ENCODE results near the gene MAD1L1.

MAD1L1 gene

DNA sequence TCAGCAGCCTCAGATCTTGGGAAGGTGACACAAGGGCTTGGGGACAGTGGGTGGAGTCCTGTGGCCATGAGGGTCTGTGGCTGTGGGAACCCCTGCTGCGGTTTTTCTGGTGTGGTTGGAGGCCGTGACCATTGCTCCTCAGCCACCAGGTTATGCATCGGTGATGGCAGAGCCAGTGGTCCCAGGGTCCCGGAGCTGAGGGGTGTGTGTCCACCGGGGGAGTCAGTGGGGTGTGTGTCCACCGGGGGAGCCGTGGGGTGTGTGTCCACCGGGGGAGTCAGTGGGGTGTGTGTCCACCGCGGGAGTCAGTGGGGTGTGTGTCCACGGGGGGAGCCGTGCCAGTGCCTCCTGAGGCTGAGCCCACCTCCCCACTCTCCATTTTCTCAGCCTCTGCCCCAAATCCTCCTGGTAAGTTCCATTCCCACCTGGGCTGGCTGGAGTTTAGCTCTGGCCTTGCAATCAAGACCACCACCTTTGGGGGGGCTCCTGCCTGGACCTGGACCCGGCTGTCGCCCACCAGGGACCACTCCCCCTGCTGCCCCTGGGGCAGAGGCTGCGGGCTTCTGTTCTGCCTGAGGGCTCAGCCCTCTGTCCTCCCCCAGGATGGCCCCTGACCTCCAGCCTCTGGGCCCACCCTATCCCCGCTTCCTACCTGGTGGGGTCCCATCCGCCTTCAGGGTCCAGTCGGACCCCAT, 419.2 kb downstream of the MAD1L1 start:
- no peak for DNase-seq (ENCODE audit: low read depth, low spot score)
- H3K4me3 ChIP-seq (ENCODE audit: low read length): no peak overlapping the region

DNA sequence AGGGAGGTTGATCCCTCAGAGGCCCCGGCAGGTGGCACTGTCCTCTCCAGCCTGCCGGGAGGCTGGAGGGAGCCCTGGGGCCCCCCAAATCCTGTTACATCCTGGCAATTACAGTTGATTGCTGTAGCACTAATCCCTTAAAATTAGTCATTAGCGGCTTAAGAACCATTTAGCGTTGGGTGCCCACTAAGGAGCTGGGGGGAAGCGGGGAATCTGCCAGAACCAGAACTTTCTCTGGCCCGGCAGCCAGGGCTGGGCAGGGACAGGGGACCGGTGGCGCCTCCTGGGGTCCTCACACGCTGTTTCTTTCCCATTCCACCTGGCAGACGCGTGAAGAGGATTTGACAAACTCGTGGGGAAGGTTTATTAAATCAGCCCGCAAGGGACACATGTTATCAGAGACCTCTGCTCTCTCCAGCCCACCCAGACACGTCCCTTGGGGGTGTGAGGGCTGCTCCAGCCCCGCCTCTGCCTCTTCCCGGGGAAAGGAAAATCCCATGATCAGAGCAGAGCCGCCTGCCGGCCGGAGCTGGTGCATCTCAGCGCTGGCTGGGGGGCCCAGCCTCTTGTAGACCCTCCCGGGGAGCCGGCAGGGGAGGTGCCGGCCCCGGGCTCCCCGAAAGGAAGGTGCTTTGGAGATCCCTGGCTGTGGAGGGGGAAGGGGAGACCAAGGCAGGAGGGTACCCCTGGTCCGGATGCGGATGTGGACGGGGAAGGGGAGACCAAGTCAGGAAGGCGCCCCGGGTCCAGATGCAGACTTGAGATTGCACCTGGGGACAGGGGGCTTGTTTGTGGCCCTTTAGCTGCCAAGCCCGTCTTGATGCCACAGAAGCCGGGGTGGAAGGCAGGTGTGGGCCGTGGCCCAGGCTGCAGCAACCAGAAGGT, 420.0 kb downstream of the MAD1L1 start:
- no peak overlapping the region for H3K4me3 ChIP-seq (ENCODE audit: low read length)

DNA sequence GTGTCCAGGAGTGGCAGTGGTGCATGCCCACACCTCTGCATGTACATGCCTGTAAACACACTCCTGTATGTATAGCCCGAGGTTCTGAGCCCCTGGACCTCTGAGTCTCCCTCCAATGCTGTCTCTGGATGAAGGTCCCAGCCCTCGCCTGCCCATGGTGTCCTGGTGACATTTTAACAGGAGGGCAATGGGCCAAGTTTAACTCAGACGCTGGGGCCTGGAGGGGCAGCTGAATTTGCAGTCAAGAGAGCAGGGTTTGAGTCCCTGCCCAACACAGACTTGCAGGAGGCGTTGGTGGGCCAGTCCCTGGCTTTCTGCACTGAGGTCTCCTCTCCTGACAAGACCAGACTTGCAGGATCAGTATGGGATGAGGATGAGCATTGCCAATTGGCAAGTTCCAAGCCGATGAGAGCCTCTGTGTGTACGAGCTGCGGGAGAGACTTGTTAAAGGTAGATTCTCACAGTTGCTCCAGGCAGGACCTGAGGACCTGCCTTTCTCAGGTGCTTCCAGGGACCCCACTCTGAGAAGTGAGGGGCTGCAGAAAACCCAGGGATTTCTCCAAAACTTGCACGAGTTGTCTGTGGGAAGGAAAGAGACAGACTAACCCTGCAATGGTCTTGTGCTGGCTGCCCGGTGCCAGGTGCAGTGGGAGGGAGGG, 420.8 kb downstream of the MAD1L1 start:
- no peak for DNase-seq (ENCODE audit: low read depth, low spot score)
- no peak overlapping the region for H3K4me3 ChIP-seq (ENCODE audit: low read length)

More for the DNA sequence above, 420.0 kb downstream of the MAD1L1 start:
- DNase-seq (ENCODE audit: low read depth, low spot score): no peak

DNA sequence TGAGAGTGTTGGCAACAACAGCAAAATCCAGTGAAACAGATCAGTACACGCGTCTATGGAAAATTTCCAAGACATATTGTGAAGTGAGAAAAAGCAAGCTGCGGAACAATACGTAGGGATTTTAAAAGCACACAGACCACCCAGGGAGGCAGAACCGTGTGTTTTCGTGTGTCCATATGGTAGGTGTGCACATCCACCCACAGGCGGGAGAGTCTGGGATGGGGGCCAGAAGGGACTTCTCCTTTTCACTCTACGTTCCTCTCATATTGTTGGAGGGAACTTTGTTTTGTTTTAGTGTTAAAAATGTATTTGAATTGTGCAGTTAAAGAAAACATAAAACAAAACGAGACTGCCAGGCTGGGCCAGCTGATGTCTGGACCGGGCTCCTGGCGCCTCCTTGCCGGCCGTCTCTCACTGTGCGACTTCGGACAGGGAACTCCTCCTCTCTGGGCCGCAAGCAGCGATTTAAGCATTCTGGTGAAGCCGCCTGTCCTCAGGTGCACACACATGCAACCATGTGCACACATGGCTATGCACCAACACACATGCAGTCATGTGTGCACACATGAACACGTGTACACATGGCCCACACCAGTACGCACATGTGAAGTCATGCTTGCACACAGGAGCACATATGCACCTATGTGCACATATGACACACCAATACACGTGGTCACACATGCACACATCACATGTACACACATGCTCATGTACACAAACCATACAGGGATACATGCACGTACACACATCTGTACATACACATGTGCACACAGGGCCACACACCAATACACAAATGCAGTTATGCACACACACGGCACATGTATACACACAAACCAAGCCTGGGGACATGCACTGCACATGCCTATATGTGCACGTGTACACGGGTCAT, 421.5 kb downstream of the MAD1L1 start:
- DNase-seq (ENCODE audit: low read depth, low spot score): no peak
- H3K4me3 ChIP-seq (ENCODE audit: low read length): no peak overlapping the region

DNA sequence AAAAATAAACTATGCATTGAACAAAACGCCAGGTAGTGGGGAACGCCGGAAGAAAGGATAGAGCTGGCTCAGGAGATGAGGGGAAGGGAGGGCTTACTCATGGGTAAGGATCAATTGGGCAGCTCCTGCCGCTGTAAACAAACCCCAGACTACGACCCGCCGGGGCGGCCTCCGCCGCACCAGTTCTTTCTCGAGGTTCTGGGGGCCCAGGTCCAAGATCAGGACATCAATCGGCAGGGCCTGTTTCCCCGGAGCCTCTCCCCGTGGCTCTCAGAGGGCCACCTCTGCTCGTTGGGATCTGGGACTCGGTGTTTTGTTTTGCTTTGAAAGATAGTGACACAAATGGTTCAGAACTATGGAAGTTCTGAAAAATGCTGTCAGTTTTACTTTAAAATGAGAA, 422.2 kb downstream of the MAD1L1 start:
- no peak for DNase-seq (ENCODE audit: low read depth, low spot score)
- H3K4me3 ChIP-seq (ENCODE audit: low read length): no peak overlapping the region

DNA sequence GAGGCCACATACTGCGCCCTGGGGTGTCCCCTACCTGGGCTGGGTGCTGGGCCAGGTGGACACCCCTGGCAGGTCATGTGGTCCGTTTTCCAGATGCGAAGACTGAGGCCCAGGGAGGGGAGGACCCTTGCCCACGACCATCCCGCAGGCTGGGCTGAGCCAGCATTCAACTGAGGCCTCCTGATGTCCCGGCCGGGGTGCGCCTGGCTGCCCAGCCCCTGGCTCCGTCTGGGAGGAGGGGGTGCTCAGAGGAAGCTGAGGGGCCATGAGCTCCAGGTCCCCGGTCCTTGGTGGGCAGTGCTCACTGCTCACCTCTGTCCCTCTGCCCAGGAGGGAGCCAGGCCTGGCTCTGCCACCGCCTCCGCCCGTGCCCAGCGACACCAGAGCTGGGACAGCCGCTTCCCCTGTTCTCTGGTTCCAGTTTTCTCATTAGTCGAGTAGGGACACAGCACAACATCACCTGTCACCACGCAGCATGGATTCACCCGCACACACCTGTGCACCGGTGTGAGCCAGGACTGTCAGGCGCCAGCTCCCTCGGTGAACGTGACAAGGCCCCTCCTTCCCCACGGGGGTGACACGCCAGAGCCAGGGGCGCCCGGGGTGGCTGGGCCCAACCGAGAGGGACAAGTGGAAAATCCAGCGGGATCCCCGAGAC, 423.0 kb downstream of the MAD1L1 start:
- DNase-seq (ENCODE audit: low read depth, low spot score): no peak

DNA sequence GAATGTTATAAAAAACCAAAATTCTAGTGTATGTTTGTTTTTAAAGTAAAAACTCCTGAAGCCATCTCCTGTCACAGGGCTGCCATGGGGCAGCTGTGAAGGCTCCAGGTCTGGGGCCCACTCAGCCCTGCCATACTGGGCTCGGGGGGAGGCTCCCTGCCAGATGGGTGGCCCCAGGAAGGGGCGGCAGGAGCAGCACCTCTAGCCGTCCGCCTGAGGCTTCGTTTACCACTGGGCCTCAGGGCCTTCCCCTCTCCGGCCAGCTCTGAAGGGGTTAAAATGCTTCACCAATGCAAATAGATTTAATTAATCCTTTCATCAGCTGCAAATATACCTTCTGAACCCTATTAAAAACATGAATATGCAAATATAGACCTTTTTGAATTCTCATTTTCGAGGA, 423.7 kb downstream of the MAD1L1 start:
- H3K4me3 ChIP-seq (ENCODE audit: low read length): no peak overlapping the region
- DNase-seq (ENCODE audit: low read depth, low spot score): no peak

More for the DNA sequence above, 423.0 kb downstream of the MAD1L1 start:
- H3K4me3 ChIP-seq (ENCODE audit: low read length): no peak overlapping the region

DNA sequence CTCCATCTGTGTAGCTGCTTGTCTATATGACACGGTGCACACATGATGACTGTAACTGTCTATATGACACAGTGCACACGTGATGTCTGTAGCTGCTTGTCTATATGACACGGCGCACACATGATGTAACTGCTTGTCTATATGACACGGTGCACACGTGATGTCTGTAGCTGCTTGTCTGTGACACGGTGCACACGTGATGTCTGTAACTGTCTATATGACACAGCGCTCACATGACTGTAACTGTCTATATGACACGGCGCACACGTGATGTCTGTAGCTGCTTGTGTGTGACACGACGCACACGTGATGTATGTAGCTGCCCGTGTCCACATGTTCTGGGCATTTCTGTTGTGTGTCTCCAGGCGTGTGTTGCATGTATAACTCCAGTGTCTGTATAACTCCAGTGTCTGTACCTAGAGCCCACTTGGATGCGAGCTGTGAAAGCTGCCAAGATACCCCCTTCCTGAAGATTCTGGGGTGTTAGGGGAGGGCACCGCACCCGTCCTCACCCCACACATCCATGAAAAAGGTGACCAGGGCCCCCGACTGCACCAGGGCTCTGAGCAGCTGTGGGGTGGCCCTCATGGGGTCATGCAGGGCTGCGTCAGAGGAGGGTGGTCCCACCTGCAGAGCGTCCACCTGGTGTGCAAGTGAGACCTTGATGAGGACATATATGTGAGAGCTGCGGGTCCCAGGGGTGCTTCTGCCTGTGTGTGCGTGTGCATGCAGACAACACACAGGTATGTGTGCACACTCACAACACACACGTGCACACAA, 424.7 kb downstream of the MAD1L1 start:
- no peak for DNase-seq (ENCODE audit: low read depth, low spot score)
- H3K4me3 ChIP-seq (ENCODE audit: low read length): no peak overlapping the region

DNA sequence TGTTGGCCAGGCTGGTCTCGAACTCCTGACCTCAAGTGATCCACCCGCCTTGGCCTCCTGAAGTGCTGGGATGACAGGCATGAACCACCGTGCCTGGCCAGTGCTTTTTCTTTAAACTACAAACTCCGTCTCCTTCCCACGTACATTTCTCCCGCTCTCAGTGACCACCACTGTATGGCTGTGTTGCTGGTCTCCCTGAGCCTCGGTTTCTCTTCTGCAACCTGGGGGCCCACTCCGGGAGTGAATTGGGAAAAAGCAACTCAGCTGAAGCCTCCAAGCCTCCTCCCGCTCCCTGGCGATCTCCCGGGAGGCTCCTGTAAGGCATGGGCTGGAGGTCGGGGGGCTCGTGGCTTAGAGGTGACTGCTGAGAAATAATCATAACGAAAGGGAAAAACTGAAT, 426.4 kb downstream of the MAD1L1 start:
- no peak for DNase-seq (ENCODE audit: low read depth, low spot score)

DNA sequence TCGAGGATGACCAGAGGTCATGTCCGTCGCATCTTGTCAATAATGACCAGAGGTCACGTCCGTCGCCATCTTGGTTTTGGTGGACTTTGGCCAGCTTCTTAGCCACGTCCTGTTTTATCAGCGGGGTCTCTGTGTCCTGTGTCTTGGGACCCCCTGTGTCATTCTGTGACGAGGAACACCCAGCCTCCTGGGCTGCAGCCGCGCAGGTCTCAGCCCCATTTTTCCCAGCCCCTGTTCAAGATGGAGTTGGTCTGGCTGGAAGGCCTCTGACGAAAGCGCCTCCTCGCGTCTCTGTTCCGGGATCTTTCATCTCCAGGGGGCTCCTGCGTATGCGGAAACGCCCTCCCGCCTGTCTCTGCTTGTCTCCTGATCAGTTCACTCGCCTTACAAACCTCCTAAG, 428.4 kb downstream of the MAD1L1 start:
- H3K4me3 ChIP-seq (ENCODE audit: low read length): no peak overlapping the region
- no peak for DNase-seq (ENCODE audit: low read depth, low spot score)

More for the DNA sequence above, 426.4 kb downstream of the MAD1L1 start:
- no peak overlapping the region for H3K4me3 ChIP-seq (ENCODE audit: low read length)

DNA sequence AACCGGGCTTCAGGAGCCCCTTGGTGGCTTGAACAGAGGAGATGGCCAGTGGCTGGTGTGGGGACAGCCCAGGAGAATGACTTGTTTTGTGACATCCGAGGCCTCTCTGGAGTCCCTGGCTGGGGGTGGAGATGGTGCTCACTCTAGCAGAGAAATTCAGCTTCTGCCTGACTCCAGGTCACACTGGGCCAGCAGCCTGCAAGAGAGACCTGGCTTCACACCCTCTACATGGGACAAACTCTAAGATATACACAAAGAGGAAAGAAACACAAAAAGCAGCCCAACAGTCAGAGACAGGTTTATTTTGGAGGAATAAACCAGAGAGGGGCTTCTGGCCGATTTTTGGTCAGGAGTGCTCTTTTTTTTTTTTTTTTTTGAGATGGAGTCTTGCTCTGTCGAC, 429.8 kb downstream of the MAD1L1 start:
- DNase-seq (ENCODE audit: low read depth, low spot score): no peak

DNA sequence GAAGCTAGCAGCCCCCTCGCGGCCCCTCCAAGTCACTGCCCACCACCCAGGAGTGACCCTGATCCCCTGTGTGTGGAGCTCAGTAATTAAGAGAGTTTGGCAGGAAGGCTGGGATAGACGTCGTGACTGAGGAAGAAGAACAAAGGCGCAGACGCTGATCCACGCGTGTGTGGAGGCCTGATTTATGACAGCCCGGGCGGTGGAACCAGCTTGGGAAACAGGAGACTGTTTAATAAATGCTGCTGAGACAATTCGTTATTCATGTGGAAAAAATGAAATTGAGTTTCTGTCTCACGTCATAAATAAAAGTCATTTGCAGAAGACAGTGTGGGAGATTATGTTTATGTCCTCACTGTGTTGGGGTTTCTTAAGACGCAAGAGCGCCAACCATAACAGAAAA, 431.8 kb downstream of the MAD1L1 start:
- no peak for DNase-seq (ENCODE audit: low read depth, low spot score)
- H3K4me3 ChIP-seq (ENCODE audit: low read length): no peak overlapping the region

More for the DNA sequence above, 429.8 kb downstream of the MAD1L1 start:
- no peak overlapping the region for H3K4me3 ChIP-seq (ENCODE audit: low read length)

DNA sequence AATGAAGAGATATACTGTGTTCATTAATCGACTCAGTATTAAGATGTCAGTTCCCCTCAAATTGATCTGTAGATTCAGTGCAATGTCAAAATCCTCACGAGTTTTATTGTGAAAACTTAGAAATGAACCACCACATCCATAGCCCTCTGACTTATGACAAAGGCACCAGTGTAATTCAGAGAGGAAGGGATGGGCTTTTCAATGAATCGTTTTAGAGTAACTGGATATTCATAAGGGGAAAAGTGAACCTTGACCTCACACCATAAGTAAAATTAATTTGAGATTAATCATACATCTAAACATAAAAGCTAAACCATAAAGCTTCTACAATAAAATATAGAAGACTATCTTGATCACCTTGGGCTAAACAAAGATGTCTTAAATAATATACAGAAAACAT, 434.6 kb downstream of the MAD1L1 start:
- DNase-seq (ENCODE audit: low read depth, low spot score): no peak
- H3K4me3 ChIP-seq (ENCODE audit: low read length): no peak overlapping the region

DNA sequence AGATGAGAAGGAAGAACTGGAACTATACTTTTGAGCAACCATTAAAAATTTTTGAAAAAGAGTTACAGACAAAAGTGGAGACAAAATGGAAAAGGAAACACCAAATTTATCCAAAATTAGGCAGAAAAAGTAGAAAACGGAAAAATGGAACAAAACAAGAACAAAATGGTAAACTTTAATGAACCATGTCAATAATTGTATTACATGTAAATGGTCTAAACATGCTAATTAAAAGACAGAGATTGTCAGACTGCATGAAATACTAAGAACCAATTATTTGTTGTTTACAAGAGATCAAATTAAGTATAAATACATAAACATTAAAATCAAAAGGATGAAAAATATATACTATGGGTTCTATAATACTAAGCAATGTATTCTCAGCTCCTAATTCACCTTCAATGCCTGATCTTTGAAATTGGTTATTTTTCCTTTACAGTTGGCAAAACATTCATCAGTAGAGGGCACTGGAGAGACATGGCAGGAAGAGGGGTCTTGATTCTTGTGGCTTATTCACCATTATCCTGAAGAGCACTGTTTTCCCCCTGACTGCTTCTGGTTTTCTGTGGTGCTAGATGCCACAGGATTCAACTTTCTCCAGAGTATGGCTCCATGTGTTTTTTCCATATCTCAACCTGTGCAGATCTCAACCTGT, 437.7 kb downstream of the MAD1L1 start:
- DNase-seq (ENCODE audit: low read depth, low spot score): peak; percentile 8
- no peak overlapping the region for H3K4me3 ChIP-seq (ENCODE audit: low read length)

DNA sequence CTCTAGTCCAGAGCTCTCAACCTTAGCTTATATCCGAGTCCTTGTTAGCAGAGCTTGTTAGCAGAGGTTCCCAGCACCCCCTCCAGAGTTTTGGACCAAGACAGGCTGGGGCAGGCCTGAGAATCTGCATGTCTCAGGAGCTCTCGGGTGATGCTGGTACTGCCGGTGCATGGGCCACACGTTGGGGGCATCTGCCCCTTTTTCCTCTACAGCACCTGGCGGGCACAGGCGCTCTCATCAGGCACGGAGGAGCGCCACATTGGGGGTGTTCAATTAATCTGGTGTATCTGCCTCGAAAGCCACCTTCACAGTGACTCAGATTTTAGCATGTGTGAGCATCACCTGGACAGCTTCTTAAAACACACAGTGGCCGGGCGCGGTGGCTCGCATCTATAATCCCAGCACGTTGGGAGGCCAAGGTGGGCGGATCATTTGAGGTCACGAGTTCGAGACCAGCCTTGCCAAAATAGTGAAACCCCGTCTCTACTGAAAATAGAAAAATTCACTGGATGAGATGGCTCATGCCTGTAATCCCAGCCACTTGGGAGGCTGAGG, 445.0 kb downstream of the MAD1L1 start:
- no peak overlapping the region for H3K4me3 ChIP-seq (ENCODE audit: low read length)
- DNase-seq (ENCODE audit: low read depth, low spot score): no peak

DNA sequence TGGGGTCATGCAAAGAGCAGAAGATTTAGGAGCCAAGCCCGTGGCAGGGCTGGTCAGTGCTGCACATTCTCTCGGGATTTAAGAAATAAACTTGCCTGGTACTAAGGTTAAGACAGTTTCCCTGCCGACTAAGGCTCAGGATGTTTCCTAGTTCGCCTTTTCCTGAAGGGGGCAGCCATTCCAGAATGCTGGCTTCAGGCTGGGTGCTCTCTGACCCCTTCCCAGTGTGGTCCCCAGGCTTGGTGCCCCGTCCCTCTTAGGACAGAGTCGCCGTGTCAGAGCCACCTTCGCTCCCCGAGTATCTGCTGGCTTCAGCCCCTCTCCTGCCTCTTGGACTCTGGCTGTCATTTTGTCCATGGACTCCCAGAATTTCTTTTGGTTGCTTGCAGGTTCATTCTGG, 445.5 kb downstream of the MAD1L1 start:
- no peak for DNase-seq (ENCODE audit: low read depth, low spot score)
- no peak overlapping the region for H3K4me3 ChIP-seq (ENCODE audit: low read length)

DNA sequence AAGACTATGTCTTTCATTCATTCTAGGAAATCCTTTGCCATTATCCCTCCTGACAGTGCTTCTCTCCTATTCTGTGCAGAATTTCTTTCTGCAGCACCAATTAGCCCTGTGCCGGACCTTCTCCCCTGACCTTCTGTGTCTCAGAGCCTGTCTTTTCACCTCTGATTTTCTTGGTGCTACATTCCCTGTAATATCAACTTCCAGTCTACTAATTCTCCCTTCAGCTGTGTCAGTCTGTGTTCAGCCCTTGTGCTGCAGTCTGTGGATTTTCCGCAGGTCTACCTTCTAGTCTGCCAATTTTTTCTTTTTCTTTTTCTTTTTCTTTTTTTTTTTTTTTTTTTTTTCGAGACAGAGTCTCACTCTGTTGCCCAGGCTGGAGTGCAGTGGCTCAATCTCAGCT, 446.9 kb downstream of the MAD1L1 start:
- H3K4me3 ChIP-seq (ENCODE audit: low read length): no peak overlapping the region
- DNase-seq (ENCODE audit: low read depth, low spot score): no peak
